Endothelial cell of umbilical vein (primary cell): Measurements from ENCODE around the gene NAXD. TPM values are rescaled to one million over a fixed set of nuclear protein-coding genes. Genes with fewer than 3 reads are reported as not detected.

Experiments used
- BruUV-seq: library from RNA; stranded (reverse); fragments of 400-500 nt; replicated peaks from 2 replicates; lab custom pipeline; 2021; lab: Mats Ljungman, UMichigan
- CTCF ChIA-PET: fragments of 300-600, 350-600 bp; sonication (Branson Sonifier 250); formaldehyde crosslinking; loops from one replicate; lab custom pipeline; 2021; ENCODE audit warnings: antibody characterized with exemption, inconsistent platforms; lab: Charles Lee
- POLR2A ChIA-PET: fragments of 300-600, 350-600 bp; sonication (Branson Sonifier 250); formaldehyde crosslinking; loops from one replicate; lab custom pipeline; 2021; ENCODE audit warnings: antibody characterized with exemption, inconsistent platforms; lab: Charles Lee
- DNase-seq: peaks from one replicate; pipeline ENCODE4 v3.0.0-alpha.2; 2011; ENCODE audit warnings: low read depth, low spot score
- FAIRE-seq: peaks from 2 replicates; lab custom pipeline; 2011; peaks lifted over from hg19 to GRCh38; lab: Jason Lieb, UNC
- H2AFZ ChIP-seq: 2 replicates; pipeline ENCODE4 v1.6.0; 2012; ENCODE audit warnings: low read depth, low read length, control low read depth, inconsistent platforms
- H3K27ac ChIP-seq: 2 replicates; pipeline ENCODE4 v1.5.1; 2011; ENCODE audit warnings: low read depth, mild to moderate bottlenecking, control low read depth, low read length, moderate library complexity; ENCODE audit not compliant: insufficient read depth
- H3K27me3 ChIP-seq, 2 experiments: 2 replicates each; pipeline versions ENCODE4 v1.6.0 to v1.6.1; 2011; ENCODE audit warnings: low read length in 2 of 2, mixed read lengths in 1 of 2; ENCODE audit not compliant: control insufficient read depth in 2 of 2, insufficient read depth in 2 of 2
- H3K36me3 ChIP-seq, 2 experiments: 2 replicates in 1 of 2; 3 replicates in 1 of 2; pipeline ENCODE4 v1.5.1; 2011; ENCODE audit warnings: low read length in 2 of 2, mild to moderate bottlenecking in 1 of 2, moderate library complexity in 1 of 2; ENCODE audit not compliant: control insufficient read depth in 2 of 2, insufficient read depth in 2 of 2; ENCODE audit errors: extremely low read depth in 1 of 2
- H3K4me1 ChIP-seq: 3 replicates; pipeline ENCODE4 v1.5.1; 2011; ENCODE audit warnings: mild to moderate bottlenecking, low read length; ENCODE audit not compliant: control insufficient read depth, insufficient read depth; ENCODE audit errors: extremely low read depth
- H3K4me2 ChIP-seq: 2 replicates; pipeline ENCODE4 v1.6.1; 2011; ENCODE audit warnings: low read length, control low read depth, mixed read lengths; ENCODE audit not compliant: insufficient read depth
- H3K4me3 ChIP-seq, 3 experiments: fragments of 200-600 bp in 1 of 3; sonication (generic), shearing (Covaris generic) in 1 of 3; replicated peaks in 1 of 3; 2 replicates each; pipeline ENCODE4 v1.5.1; 2011 to 2016; ENCODE audit warnings: control low read depth in 3 of 3, low read length in 3 of 3, mild to moderate bottlenecking in 2 of 3, inconsistent platforms in 1 of 3, low read depth in 1 of 3, moderate library complexity in 1 of 3; ENCODE audit not compliant: insufficient read depth in 1 of 3
- H3K79me2 ChIP-seq: 2 replicates; pipeline ENCODE4 v1.6.0; 2012; ENCODE audit warnings: low read length, inconsistent platforms; ENCODE audit not compliant: control insufficient read depth, insufficient read depth
- H3K9ac ChIP-seq: replicated peaks from 2 replicates; pipeline ENCODE3; 2011; ENCODE audit warnings: low read length, control low read depth; ENCODE audit not compliant: insufficient read depth; ENCODE audit errors: extremely low read depth
- H3K9me1 ChIP-seq: replicated peaks from 3 replicates; pipeline ENCODE4 v1.6.0; 2011; ENCODE audit warnings: mild to moderate bottlenecking, low read length; ENCODE audit not compliant: control insufficient read depth, insufficient read depth; ENCODE audit errors: extremely low read depth
- H3K9me3 ChIP-seq: replicated peaks from 2 replicates; pipeline ENCODE4 v1.5.1; 2012; ENCODE audit warnings: low read length, inconsistent platforms; ENCODE audit not compliant: control insufficient read depth, insufficient read depth
- H4K20me1 ChIP-seq: replicated peaks from 2 replicates; pipeline ENCODE3; 2011; ENCODE audit warnings: mild to moderate bottlenecking, low read length; ENCODE audit not compliant: control insufficient read depth, insufficient read depth; ENCODE audit errors: extremely low read depth
- CTCF ChIP-seq, 2 donors: IDR thresholded peaks; 1 replicate in 1 of 2; 2 replicates in 1 of 2; pipeline ENCODE4 v1.5.1; 2011; ENCODE audit warnings: low read length in 2 of 2, mild to moderate bottlenecking in 2 of 2, moderate library complexity in 2 of 2, control low read depth in 1 of 2, inconsistent platforms in 1 of 2, low read depth in 1 of 2; ENCODE audit not compliant: insufficient read depth in 1 of 2; ENCODE audit errors: extremely low read depth in 1 of 2
- EZH2 ChIP-seq: IDR thresholded peaks from 2 replicates; pipeline ENCODE4 v1.6.1; 2012; ENCODE audit warnings: borderline replicate concordance, low read depth, mild to moderate bottlenecking, moderate library complexity, low read length, inconsistent platforms; ENCODE audit not compliant: severe bottlenecking
- FOS ChIP-seq: IDR thresholded peaks from 2 replicates; pipeline ENCODE4 v1.6.1; 2011; ENCODE audit warnings: mild to moderate bottlenecking, low read length, moderate library complexity, borderline replicate concordance; ENCODE audit not compliant: insufficient read depth
- GATA2 ChIP-seq: IDR thresholded peaks from 2 replicates; pipeline ENCODE4 v1.7.0; 2011; ENCODE audit warnings: low read depth, mild to moderate bottlenecking, moderate library complexity, mixed read lengths, low read length; ENCODE audit not compliant: insufficient read length, insufficient read depth
- JUN ChIP-seq: IDR thresholded peaks from 2 replicates; pipeline ENCODE4 v1.6.1; 2011; ENCODE audit warnings: borderline replicate concordance, low read depth; ENCODE audit not compliant: insufficient read length, insufficient read depth
- MAX ChIP-seq: IDR thresholded peaks from 2 replicates; pipeline ENCODE4 v1.6.1; 2011; ENCODE audit not compliant: insufficient read depth, insufficient read length
- MYC ChIP-seq: IDR thresholded peaks from one replicate; pipeline ENCODE4 v1.6.1; 2011; ENCODE audit warnings: mild to moderate bottlenecking, low read depth, low read length
- POLR2A ChIP-seq: IDR thresholded peaks from 2 replicates; pipeline ENCODE4 v1.6.1; 2012; ENCODE audit warnings: low read depth, mild to moderate bottlenecking, control low read depth, low read length
- POLR2AphosphoS5 ChIP-seq: IDR thresholded peaks from 2 replicates; pipeline ENCODE4 v1.6.1; 2012; ENCODE audit warnings: low read depth, mild to moderate bottlenecking, control low read depth, low read length, moderate library complexity; ENCODE audit not compliant: insufficient read depth
- dilution Hi-C: fragments of 300-500 bp; cut with MboI; formaldehyde crosslinking; loops from one replicate; pipeline ENCODE4 v1.15.0; 2019; ENCODE audit warnings: low sequenced_read_pairs; ENCODE audit not compliant: extremely low pct_ligation_motif_present
- intact Hi-C: fragments of 100-400 bp; cut with micrococcal nuclease; formaldehyde crosslinking; loops from one replicate; pipeline ENCODE4 v1.10.0; 2022
- polyA plus RNA-seq, 4 experiments: library from polyadenylated mRNA; depleted of rRNA in 3 of 4; stranded (reverse) in 3 of 4; unstranded in 1 of 4; fragments of >200 nt; gene quantifications; 2 replicates each; pipeline versions ENCODE4 v1.2.1 to v1.2.3, GENCODE V29; 2011 to 2012; ENCODE audit warnings: missing spikeins in 1 of 4
- total RNA-seq: library from RNA; stranded (reverse); gene quantifications from 2 replicates; pipeline ENCODE4 v1.2.3, GENCODE V29; 2021

The NAXD gene
- total and polyA plus RNA-seq, 2 donors (not counting 3 experiments of a cell fraction or from before 2014, with no cell fraction given): 19.9 to 42.9 TPM

- dilution Hi-C loops: no loop called here
- BruUV-seq: no TSS peak
- H3K9ac ChIP-seq: no peak overlapping the region
Measured at GRCh38 chr13:110665491-110666254, 50.3 kb downstream of the NAXD start.

More at GRCh38 chr13:110665491-110666254, 50.3 kb downstream of the NAXD start:
- Histone ChIP-seq H3K4me3 (no peak overlapping the region), H3K79me2 (no peaks in the 10 kb centered on the region), H4K20me1 (no peaks in the 10 kb centered on the region), H2AFZ (no peak overlapping the region), H3K4me1 (no peaks in the 10 kb centered on the region), H3K9me1 (no peaks in the 10 kb centered on the region), H3K27me3 (no peaks in the 10 kb centered on the region), H3K27ac (no peak overlapping the region), H3K36me3 (peaks cover 0 to 20% of the 10 kb centered on the region in 2 experiments), H3K9me3 (no peaks in the 10 kb centered on the region), H3K4me2 (no peak overlapping the region)
- ChIA-PET CTCF (interaction anchor here (1.2 kb wide), 1 partner anchor 14 kb away, joined by 3 read pairs; no protein-coding TSS in a partner anchor), POLR2A (no interaction called here)
- FAIRE-seq (no peak), DNase-seq (no peak)
- no peak for TF ChIP-seq GATA2
- no peak for TF ChIP-seq CTCF (IDR thresholded peaks at IDR 0.05; ENCODE audit: extremely low read depth in 1 of 2, insufficient read depth in 1 of 2, low read depth in 1 of 2, low read length in 2 of 2)
- no peak for TF ChIP-seq MAX
- TF ChIP-seq MYC: no peak
- TF ChIP-seq EZH2: no peak
- no peak for TF ChIP-seq POLR2A
- TF ChIP-seq FOS: no peak
- no peak for TF ChIP-seq POLR2AphosphoS5
- no peak for TF ChIP-seq JUN
- intact Hi-C loops: no loop called here
